Hepatic stellate cell (primary cell): ENCODE measurements around the gene NSDHL.
A peak's percentile ranks its signal among the peaks of the same experiment; 100 is the strongest.

Experiments
- DNase-seq: peaks from one replicate; pipeline ENCODE4 v3.0.0; 2011; ENCODE audit warnings: low spot score

The NSDHL gene

DNA sequence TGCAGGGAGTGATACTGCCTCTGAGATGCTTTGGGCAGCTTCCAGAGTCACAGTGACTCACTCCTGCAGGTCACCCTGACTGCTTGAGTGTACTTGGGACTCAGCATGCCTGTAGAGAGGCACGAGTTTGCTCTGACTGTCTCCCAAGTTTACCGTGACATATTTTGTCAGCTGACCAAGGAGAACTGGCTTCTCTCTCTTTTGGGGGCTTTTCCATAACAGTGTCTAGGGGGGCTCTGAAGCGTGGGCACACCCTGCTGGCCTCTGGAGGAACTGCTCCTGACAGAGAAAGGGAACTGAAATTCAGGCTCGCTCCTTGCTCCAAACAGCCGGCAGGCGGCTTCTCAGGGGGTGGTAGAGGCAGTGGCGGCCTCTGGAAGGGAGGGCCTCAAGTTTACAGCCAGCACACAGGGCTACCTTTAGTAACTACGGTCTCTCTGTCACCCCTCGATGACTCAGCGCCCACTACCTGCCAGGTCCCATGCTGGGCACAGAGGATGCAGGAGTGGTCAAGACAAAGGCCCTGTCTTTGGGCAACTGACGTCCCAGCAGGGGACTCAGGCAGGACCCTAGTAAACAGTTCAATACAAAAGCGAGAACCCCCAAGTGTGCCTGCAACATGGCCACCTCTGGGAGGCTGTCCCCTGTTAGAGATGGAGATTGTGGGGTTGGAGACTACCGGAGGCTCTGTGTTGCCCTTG is 84.8 kb downstream of the NSDHL start:
- DNase-seq = peak; percentile 80

- DNase-seq = no peak
These were observed 87.1 kb downstream of the NSDHL start for GRCh38 chrX:152917656-152918579.

DNA sequence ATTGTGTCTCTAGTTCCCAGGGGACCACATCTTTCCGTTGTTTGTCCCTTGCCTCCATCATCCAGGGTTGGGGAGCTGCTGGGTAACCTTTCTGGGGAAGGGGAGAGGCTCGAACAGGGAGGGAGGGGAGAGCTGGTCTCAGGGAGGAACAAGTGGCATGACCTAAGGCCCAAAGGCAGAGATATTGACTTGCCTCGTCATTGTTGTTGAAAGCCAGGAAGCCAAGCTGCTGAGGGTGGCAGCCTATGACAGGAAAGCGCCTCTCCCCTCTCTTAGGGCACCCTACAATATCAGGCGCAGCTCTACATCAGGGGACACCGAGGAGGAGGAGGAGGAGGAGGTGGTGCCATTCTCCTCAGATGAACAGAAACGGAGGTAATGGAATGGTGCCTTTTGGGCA is 87.8 kb downstream of the NSDHL start:
- DNase-seq = no peak
